Measurements from ENCODE around the gene YTHDC1.

The YTHDC1 gene

DNA sequence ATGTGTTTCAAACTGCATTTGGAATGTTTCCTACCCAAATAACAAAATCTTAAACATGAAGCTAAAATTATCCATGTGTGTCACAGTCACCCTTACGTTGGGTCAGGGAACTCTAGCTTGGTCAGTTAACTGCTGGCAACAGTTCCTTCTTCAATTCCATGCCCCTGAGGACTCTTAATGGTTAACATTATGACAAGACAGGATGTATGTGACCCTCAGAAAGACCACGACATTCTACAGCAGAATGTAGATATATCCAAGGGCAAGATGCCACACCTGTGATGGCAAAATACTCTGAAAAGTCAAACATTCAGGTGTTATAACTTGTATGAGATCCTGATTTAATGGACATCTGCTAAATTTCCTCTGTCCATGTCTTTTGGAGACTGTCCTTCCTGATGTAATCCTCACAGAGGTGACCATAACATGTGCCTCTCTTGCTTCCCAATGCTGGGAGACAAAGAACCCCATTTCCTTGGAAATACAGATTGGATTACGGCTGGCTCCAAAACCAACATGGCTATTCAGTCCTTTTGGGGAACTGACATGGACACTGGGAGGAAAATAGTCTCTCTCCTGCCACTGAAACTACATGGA, 39.1 kb downstream of the YTHDC1 start:
- WGBS (ENCODE audit: extremely low coverage, insufficient coverage, low lambda C conversion rate), result no CpG with 5 or more reads among the region's 3 CpGs
- no peak for DNase-seq
- no peaks in the 10 kb centered on the region for H3K79me1 ChIP-seq (ENCODE audit: low read length)
- no peak overlapping the region for H2BK120ac ChIP-seq (ENCODE audit: low read depth, low read length)
- H3K27me3 ChIP-seq (ENCODE audit: insufficient read depth, low read length, poor library complexity), result no peaks in the 10 kb centered on the region
- no peak overlapping the region for H3K4me3 ChIP-seq (ENCODE audit: low read length)
- no peak overlapping the region for H3K9ac ChIP-seq (ENCODE audit: low read length)
- no peak overlapping the region for H4K5ac ChIP-seq (ENCODE audit: low read length)
- H3K56ac ChIP-seq (ENCODE audit: low read length), result no peak overlapping the region
- no peak overlapping the region for H3K27ac ChIP-seq (ENCODE audit: low read depth, low read length)
- no peaks in the 10 kb centered on the region for H3K79me2 ChIP-seq (ENCODE audit: control insufficient read depth, insufficient read depth, low read length)
- H3K4ac ChIP-seq (ENCODE audit: low read depth, low read length), result no peak overlapping the region
- no peak overlapping the region for H2BK5ac ChIP-seq (ENCODE audit: low read length)
- no peaks in the 10 kb centered on the region for H3K36me3 ChIP-seq (ENCODE audit: control insufficient read depth, insufficient read depth, low read length)
- H3K4me1 ChIP-seq (ENCODE audit: control insufficient read depth, low read depth, low read length), result no peaks in the 10 kb centered on the region
- H2BK15ac ChIP-seq (replicated peaks; ENCODE audit: low read depth), result no peak overlapping the region
- H3K23ac ChIP-seq (ENCODE audit: low read length), result no peak overlapping the region
- no peak overlapping the region for H2AK5ac ChIP-seq (ENCODE audit: low read length)
- no peak overlapping the region for H3K18ac ChIP-seq (ENCODE audit: low read length)
- no peak overlapping the region for H4K8ac ChIP-seq (ENCODE audit: low read depth, low read length)
- H3K4me2 ChIP-seq (ENCODE audit: low read length), result no peak overlapping the region

DNA sequence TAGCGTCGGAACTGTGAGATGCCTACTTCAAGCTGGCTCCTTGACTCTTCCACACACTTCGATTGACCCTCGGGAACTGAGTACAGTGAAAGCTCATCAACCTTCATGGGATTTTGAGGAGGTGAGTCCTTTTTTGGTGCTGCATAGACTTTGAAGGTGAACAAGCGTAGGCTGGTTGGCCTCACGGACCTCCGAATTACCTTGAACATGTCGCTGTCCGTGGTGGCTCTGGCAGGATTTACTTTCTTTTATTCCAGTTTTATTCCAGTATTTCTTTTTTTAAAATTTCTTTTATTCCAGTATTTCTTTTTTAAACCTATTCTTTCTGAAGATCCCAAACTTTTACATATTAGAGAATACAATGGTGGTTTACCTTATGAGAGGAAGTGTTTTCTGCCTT, 45.2 kb downstream of the YTHDC1 start:
- Histone ChIP-seq H3K79me1 (ENCODE audit: low read length) (no peaks in the 10 kb centered on the region), H2BK5ac (ENCODE audit: low read length) (no peak overlapping the region), H3K4me3 (ENCODE audit: low read length) (no peak overlapping the region), H3K56ac (ENCODE audit: low read length) (no peak overlapping the region), H3K23ac (ENCODE audit: low read length) (no peak overlapping the region), H3K4ac (ENCODE audit: low read depth, low read length) (no peak overlapping the region), H3K36me3 (ENCODE audit: control insufficient read depth, insufficient read depth, low read length) (no peaks in the 10 kb centered on the region), H3K27ac (ENCODE audit: low read depth, low read length) (no peak overlapping the region), H3K9ac (ENCODE audit: low read length) (no peak overlapping the region), H4K5ac (ENCODE audit: low read length) (no peak overlapping the region), H3K4me2 (ENCODE audit: low read length) (no peak overlapping the region), H4K8ac (ENCODE audit: low read depth, low read length) (no peak overlapping the region), H3K27me3 (ENCODE audit: insufficient read depth, low read length, poor library complexity) (no peaks in the 10 kb centered on the region), H2AK5ac (ENCODE audit: low read length) (no peak overlapping the region), H3K79me2 (ENCODE audit: control insufficient read depth, insufficient read depth, low read length) (no peaks in the 10 kb centered on the region), H2BK15ac (replicated peaks; ENCODE audit: low read depth) (no peak overlapping the region), H3K4me1 (ENCODE audit: control insufficient read depth, low read depth, low read length) (no peaks in the 10 kb centered on the region), H2BK120ac (ENCODE audit: low read depth, low read length) (no peak overlapping the region), H3K18ac (ENCODE audit: low read length) (no peak overlapping the region)
- no peak for DNase-seq
- WGBS (ENCODE audit: extremely low coverage, insufficient coverage, low lambda C conversion rate), result no CpG with 5 or more reads among the region's 9 CpGs

DNA sequence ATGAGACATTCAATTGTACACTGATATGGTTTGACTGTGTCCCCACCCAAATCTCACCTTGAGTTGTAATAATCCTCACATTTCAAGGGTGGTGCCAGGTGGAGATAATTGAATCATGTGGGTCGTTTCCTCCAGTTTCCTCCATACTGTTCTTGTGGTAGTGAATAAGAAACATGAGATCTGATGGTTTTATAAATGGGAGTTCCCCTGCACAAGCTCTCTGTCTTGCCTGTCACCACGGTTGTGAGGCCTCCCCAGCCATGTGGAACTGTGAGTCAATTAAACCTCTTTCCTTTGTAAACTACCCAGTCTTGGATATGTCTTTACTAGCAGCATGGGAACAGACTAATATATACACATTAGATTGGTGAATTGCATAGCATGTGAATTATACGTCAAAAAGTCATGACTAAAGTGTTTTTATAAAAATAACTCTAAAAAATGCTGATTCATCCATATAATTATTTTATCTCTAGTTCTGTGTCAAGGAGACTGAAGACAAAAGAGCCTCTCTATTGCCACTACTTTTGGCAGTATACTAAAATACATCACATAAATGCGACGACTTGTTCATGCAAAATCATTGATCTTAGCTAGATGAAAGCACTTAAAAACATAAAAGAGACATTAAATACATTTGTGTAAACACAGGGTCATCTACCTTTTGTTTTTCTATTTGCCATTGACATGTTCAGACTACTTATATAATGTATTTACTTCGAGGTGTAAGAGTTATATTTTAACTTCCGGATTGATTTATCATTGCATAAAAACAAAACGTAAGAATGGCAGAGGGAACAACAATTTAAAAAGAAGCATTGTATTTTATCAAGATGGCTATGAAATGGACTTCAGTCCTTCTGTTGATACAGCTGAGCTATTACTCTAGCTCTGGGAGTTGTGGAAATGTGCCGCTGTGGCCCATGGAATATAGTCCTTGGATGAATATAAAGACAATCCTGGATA, 50.1 kb downstream of the YTHDC1 start:
- Histone ChIP-seq H3K79me1 (ENCODE audit: low read length) (no peaks in the 10 kb centered on the region), H3K23ac (ENCODE audit: low read length) (no peak overlapping the region), H3K4me1 (ENCODE audit: control insufficient read depth, low read depth, low read length) (no peaks in the 10 kb centered on the region), H3K56ac (ENCODE audit: low read length) (no peak overlapping the region), H3K4me3 (ENCODE audit: low read length) (no peak overlapping the region), H3K9ac (ENCODE audit: low read length) (no peak overlapping the region), H2BK15ac (replicated peaks; ENCODE audit: low read depth) (no peak overlapping the region), H3K79me2 (ENCODE audit: control insufficient read depth, insufficient read depth, low read length) (no peaks in the 10 kb centered on the region), H3K27ac (ENCODE audit: low read depth, low read length) (no peak overlapping the region), H4K8ac (ENCODE audit: low read depth, low read length) (no peak overlapping the region), H4K5ac (ENCODE audit: low read length) (no peak overlapping the region), H2BK5ac (ENCODE audit: low read length) (no peak overlapping the region), H3K4ac (ENCODE audit: low read depth, low read length) (no peak overlapping the region), H3K36me3 (ENCODE audit: control insufficient read depth, insufficient read depth, low read length) (no peaks in the 10 kb centered on the region), H2AK5ac (ENCODE audit: low read length) (no peak overlapping the region), H3K27me3 (ENCODE audit: insufficient read depth, low read length, poor library complexity) (no peaks in the 10 kb centered on the region), H3K18ac (ENCODE audit: low read length) (no peak overlapping the region), H3K4me2 (ENCODE audit: low read length) (no peak overlapping the region), H2BK120ac (ENCODE audit: low read depth, low read length) (no peak overlapping the region)
- no peak for DNase-seq
- WGBS (ENCODE audit: extremely low coverage, insufficient coverage, low lambda C conversion rate), result no CpG with 5 or more reads among the region's 9 CpGs

DNA sequence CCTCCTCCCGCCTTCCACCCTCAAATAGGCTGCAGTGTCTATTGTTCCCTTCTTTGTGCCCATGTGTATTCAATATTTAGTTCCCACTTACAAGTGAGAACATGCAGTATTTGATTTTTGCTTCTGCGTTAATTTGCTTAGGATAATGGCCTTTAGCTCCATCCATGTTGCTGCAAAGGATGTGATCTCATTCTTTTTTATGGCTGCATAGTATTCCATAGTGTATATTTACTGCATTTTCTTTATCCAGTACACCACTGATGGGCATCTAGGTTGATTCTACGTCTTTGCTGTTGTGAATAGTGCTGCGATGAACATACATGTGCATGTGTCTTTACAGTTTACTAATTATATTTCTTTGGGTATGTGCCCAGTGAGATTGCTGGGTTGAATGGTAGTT, 52.8 kb downstream of the YTHDC1 start:
- Histone ChIP-seq H3K79me1 (ENCODE audit: low read length) (no peaks in the 10 kb centered on the region), H3K27ac (ENCODE audit: low read depth, low read length) (no peak overlapping the region), H3K4ac (ENCODE audit: low read depth, low read length) (no peak overlapping the region), H4K5ac (ENCODE audit: low read length) (no peak overlapping the region), H3K36me3 (ENCODE audit: control insufficient read depth, insufficient read depth, low read length) (no peaks in the 10 kb centered on the region), H3K9ac (ENCODE audit: low read length) (no peak overlapping the region), H2BK15ac (replicated peaks; ENCODE audit: low read depth) (no peak overlapping the region), H2AK5ac (ENCODE audit: low read length) (no peak overlapping the region), H3K4me2 (ENCODE audit: low read length) (no peak overlapping the region), H3K27me3 (ENCODE audit: insufficient read depth, low read length, poor library complexity) (no peaks in the 10 kb centered on the region), H2BK5ac (ENCODE audit: low read length) (no peak overlapping the region), H3K23ac (ENCODE audit: low read length) (no peak overlapping the region), H2BK120ac (ENCODE audit: low read depth, low read length) (no peak overlapping the region), H3K4me3 (ENCODE audit: low read length) (no peak overlapping the region), H3K56ac (ENCODE audit: low read length) (no peak overlapping the region), H3K79me2 (ENCODE audit: control insufficient read depth, insufficient read depth, low read length) (no peaks in the 10 kb centered on the region), H3K4me1 (ENCODE audit: control insufficient read depth, low read depth, low read length) (no peaks in the 10 kb centered on the region), H4K8ac (ENCODE audit: low read depth, low read length) (no peak overlapping the region), H3K18ac (ENCODE audit: low read length) (no peak overlapping the region)
- no peak for DNase-seq
- WGBS (ENCODE audit: extremely low coverage, insufficient coverage, low lambda C conversion rate), result no CpG with 5 or more reads among the region's 4 CpGs

DNA sequence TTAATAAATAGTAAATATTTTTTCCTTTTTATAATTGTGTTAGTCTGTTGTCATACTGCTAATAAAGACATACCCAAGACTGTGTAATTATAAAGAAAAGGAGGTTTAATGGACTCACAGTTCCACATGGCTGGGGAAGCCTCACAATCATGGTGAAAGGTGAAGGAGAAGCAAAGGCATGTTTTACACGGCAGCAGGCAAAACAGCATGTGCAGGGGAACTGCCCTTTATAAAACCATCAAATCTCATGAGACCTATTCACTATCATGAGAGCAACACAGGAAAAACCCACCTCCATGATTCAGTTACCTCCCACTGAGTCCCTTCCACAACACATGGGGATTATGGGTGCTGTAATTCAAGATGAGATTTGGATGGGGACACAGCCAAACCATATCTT, 58.6 kb downstream of the YTHDC1 start:
- H3K4me2 ChIP-seq (ENCODE audit: low read length), result no peak overlapping the region

More for the DNA sequence above, 58.6 kb downstream of the YTHDC1 start:
- H2BK120ac ChIP-seq (ENCODE audit: low read depth, low read length), result no peak overlapping the region
- no peaks in the 10 kb centered on the region for H3K79me2 ChIP-seq (ENCODE audit: control insufficient read depth, insufficient read depth, low read length)
- no peak overlapping the region for H3K56ac ChIP-seq (ENCODE audit: low read length)
- H3K27me3 ChIP-seq (ENCODE audit: insufficient read depth, low read length, poor library complexity), result no peaks in the 10 kb centered on the region
- no peak overlapping the region for H3K9ac ChIP-seq (ENCODE audit: low read length)
- no peaks in the 10 kb centered on the region for H3K36me3 ChIP-seq (ENCODE audit: control insufficient read depth, insufficient read depth, low read length)
- H4K5ac ChIP-seq (ENCODE audit: low read length), result no peak overlapping the region
- H2BK15ac ChIP-seq (replicated peaks; ENCODE audit: low read depth), result no peak overlapping the region
- H2BK5ac ChIP-seq (ENCODE audit: low read length), result no peak overlapping the region
- H4K8ac ChIP-seq (ENCODE audit: low read depth, low read length), result no peak overlapping the region
- no peak overlapping the region for H3K4me3 ChIP-seq (ENCODE audit: low read length)
- H2AK5ac ChIP-seq (ENCODE audit: low read length), result no peak overlapping the region
- no peak overlapping the region for H3K23ac ChIP-seq (ENCODE audit: low read length)
- H3K27ac ChIP-seq (ENCODE audit: low read depth, low read length), result no peak overlapping the region
- no CpG with 5 or more reads among the region's 1 CpG for WGBS (ENCODE audit: extremely low coverage, insufficient coverage, low lambda C conversion rate)
- no peak overlapping the region for H3K18ac ChIP-seq (ENCODE audit: low read length)
- H3K79me1 ChIP-seq (ENCODE audit: low read length), result no peaks in the 10 kb centered on the region
- no peak overlapping the region for H3K4ac ChIP-seq (ENCODE audit: low read depth, low read length)
- H3K4me1 ChIP-seq (ENCODE audit: control insufficient read depth, low read depth, low read length), result peaks cover 3% of the 10 kb centered on the region
- no peak for DNase-seq

All from mesendoderm (in vitro differentiated cells).